AG10803 (cell line): ENCODE data around the gene AZI2.
A peak's percentile ranks its signal among the peaks of the same experiment; 100 is the strongest.

Source experiments
- DNase-seq: peaks from one replicate; pipeline ENCODE4 v3.0.0; 2010; ENCODE audit warnings: low read depth
- H3K4me3 ChIP-seq: 2 replicates; pipeline ENCODE4 v1.5.1; 2011; ENCODE audit warnings: mild to moderate bottlenecking, low read length, control low read depth
- TF ChIP-seq, protein P1 (sequence below): conservative IDR thresholded peaks from 2 replicates; pipeline ENCODE4 v1.5.1; 2011; ENCODE audit warnings: mild to moderate bottlenecking, low read length, control low read depth, inconsistent platforms

The AZI2 gene

GRCh38 chr3:28328188-28329151, 20.2 kb downstream of the AZI2 start:
- TF ChIP-seq, protein P1, sequence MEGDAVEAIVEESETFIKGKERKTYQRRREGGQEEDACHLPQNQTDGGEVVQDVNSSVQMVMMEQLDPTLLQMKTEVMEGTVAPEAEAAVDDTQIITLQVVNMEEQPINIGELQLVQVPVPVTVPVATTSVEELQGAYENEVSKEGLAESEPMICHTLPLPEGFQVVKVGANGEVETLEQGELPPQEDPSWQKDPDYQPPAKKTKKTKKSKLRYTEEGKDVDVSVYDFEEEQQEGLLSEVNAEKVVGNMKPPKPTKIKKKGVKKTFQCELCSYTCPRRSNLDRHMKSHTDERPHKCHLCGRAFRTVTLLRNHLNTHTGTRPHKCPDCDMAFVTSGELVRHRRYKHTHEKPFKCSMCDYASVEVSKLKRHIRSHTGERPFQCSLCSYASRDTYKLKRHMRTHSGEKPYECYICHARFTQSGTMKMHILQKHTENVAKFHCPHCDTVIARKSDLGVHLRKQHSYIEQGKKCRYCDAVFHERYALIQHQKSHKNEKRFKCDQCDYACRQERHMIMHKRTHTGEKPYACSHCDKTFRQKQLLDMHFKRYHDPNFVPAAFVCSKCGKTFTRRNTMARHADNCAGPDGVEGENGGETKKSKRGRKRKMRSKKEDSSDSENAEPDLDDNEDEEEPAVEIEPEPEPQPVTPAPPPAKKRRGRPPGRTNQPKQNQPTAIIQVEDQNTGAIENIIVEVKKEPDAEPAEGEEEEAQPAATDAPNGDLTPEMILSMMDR: peak; percentile 69
- DNase-seq: peak; percentile 27
- no peak overlapping the region for H3K4me3 ChIP-seq

GRCh38 chr3:28326458-28326926, 22.1 kb downstream of the AZI2 start:
- H3K4me3 ChIP-seq: no peak overlapping the region
- no peak for DNase-seq
- TF ChIP-seq, protein P1: no peak

DNA sequence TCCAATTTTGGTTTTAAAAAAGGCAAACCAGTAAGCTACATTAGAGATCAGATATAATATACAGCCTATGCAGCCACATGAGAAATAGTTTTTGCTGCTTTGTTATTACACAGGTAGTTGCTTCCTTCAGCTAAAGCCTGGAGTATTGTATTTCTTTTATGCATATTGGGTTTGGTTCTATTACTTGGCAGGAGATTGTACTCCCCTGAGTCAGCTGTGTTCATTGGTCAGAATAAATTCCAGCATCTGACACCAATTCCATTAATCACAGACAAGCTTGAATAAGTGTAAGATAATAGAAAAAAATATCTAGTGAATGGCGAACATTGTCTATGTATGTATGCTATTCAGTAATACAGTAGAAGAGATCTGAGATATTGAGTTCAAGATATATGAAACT, 26.2 kb downstream of the AZI2 start:
- TF ChIP-seq, protein P1: no peak
- peak; percentile 47 for DNase-seq
- no peak overlapping the region for H3K4me3 ChIP-seq

DNA sequence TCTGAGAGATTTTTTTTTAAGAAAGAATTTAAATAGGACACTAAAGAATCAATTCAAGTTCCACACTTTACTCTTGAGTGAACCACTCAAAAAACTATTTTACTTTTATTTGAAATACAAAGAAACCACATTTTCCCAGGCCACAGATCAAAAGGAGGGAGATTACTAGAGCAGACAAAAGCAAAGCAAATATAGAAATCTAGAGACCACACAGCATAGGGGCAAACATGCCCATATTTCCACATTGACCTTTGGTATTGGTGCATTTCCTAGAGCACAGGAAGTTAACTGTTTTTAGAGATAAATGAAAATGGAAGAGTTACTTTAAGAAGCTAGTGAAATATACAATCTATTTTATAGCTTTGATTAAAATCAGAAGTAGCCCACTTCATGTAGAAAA, 27.6 kb downstream of the AZI2 start:
- H3K4me3 ChIP-seq: no peak overlapping the region
- TF ChIP-seq, protein P1: no peak
- DNase-seq: no peak

- peak; percentile 40 for DNase-seq
- TF ChIP-seq, protein P1: peak; percentile 74
- no peak overlapping the region for H3K4me3 ChIP-seq
These were observed 31.1 kb downstream of the AZI2 start for GRCh38 chr3:28317438-28318022.

GRCh38 chr3:28316226-28316625, 32.4 kb downstream of the AZI2 start:
- DNase-seq: no peak
- H3K4me3 ChIP-seq: no peak overlapping the region
- TF ChIP-seq, protein P1: no peak
